Measurements from ENCODE around the gene TRABD2B. TPM values are rescaled to one million over a fixed set of nuclear protein-coding genes. Genes with fewer than 3 reads are reported as not detected.

TRABD2B gene
- total RNA-seq, 5 donors from 2014 or later (not counting 1 experiment from before 2014, with no cell fraction given) = not detected

- ChIA-PET CTCF (no interaction called here), POLR2A (no interaction called here)
- no peaks in the 10 kb centered on the region for H3K36me3 Mint-ChIP-seq
- no peaks in the 10 kb centered on the region for H3K9me3 Mint-ChIP-seq
- DNase-seq = no peak
- peaks cover 5 to 20% of the 10 kb centered on the region in 2 donors for H3K27me3 Mint-ChIP-seq
- WGBS (ENCODE audit: insufficient coverage) = 85% methylated on average over 4 of the region's 5 CpGs
- no peak overlapping the region for H3K4me3 Mint-ChIP-seq
- H3K27me3 ChIP-seq (replicated peaks in 1 of 2; ENCODE audit: control insufficient read depth in 2 of 2, extremely low read depth in 1 of 2, insufficient read depth in 2 of 2, low read length in 1 of 2) = peaks cover 0 to 11% of the 10 kb centered on the region in 2 experiments
- no peaks in the 10 kb centered on the region for H3K36me3 ChIP-seq (ENCODE audit: control insufficient read depth in 2 of 2, extremely low read depth in 1 of 2, insufficient read depth in 1 of 2, low read length in 1 of 2)
- no peaks in the 10 kb centered on the region for H3K9me3 ChIP-seq
- no peak overlapping the region for H3K27ac Mint-ChIP-seq
- ATAC-seq (replicated peaks in 1 of 4) = no peak
- no peaks in the 10 kb centered on the region for H3K4me1 Mint-ChIP-seq
- H3K4me3 ChIP-seq (ENCODE audit: control insufficient read depth in 1 of 2, extremely low read depth in 1 of 2, low read length in 1 of 2) = no peak overlapping the region
- H3K27ac ChIP-seq (ENCODE audit: low read length) = no peak overlapping the region
- H3K4me1 ChIP-seq (ENCODE audit: control insufficient read depth in 1 of 2, extremely low read depth in 1 of 2, insufficient read depth in 2 of 2, low read length in 2 of 2) = no peaks in the 10 kb centered on the region
Measured at GRCh38 chr1:47937586-47938254, 59.5 kb downstream of the TRABD2B start.

GRCh38 chr1:47936916-47937551 lies 60.2 kb downstream of the TRABD2B start:
- H3K9me3 Mint-ChIP-seq = no peaks in the 10 kb centered on the region
- H3K36me3 Mint-ChIP-seq = no peaks in the 10 kb centered on the region
- H3K4me3 ChIP-seq (ENCODE audit: control insufficient read depth in 1 of 2, extremely low read depth in 1 of 2, low read length in 1 of 2) = no peak overlapping the region
- ATAC-seq (replicated peaks in 1 of 4) (no peak), DNase-seq (no peak)
- H3K36me3 ChIP-seq (ENCODE audit: control insufficient read depth in 2 of 2, extremely low read depth in 1 of 2, insufficient read depth in 1 of 2, low read length in 1 of 2) = no peaks in the 10 kb centered on the region
- H3K27ac Mint-ChIP-seq = no peak overlapping the region
- ChIA-PET CTCF (no interaction called here), POLR2A (no interaction called here)
- H3K27me3 Mint-ChIP-seq = peaks cover 9 to 25% of the 10 kb centered on the region in 2 donors
- H3K4me3 Mint-ChIP-seq = no peak overlapping the region
- no peak overlapping the region for H3K27ac ChIP-seq (ENCODE audit: low read length)
- 93% methylated on average over 1 of the region's 1 CpG for WGBS (ENCODE audit: insufficient coverage)
- H3K27me3 ChIP-seq (replicated peaks in 1 of 2; ENCODE audit: control insufficient read depth in 2 of 2, extremely low read depth in 1 of 2, insufficient read depth in 2 of 2, low read length in 1 of 2) = peaks cover 0 to 11% of the 10 kb centered on the region in 2 experiments
- H3K9me3 ChIP-seq = no peaks in the 10 kb centered on the region
- H3K4me1 Mint-ChIP-seq = no peaks in the 10 kb centered on the region
- no peaks in the 10 kb centered on the region for H3K4me1 ChIP-seq (ENCODE audit: control insufficient read depth in 1 of 2, extremely low read depth in 1 of 2, insufficient read depth in 2 of 2, low read length in 2 of 2)

GRCh38 chr1:47935856-47936255 lies 61.3 kb downstream of the TRABD2B start:
- Histone ChIP-seq H3K4me1 (ENCODE audit: control insufficient read depth in 1 of 2, extremely low read depth in 1 of 2, insufficient read depth in 2 of 2, low read length in 2 of 2) (no peaks in the 10 kb centered on the region), H3K36me3 (ENCODE audit: control insufficient read depth in 2 of 2, extremely low read depth in 1 of 2, insufficient read depth in 1 of 2, low read length in 1 of 2) (no peaks in the 10 kb centered on the region), H3K9me3 (no peaks in the 10 kb centered on the region), H3K4me3 (ENCODE audit: control insufficient read depth in 1 of 2, extremely low read depth in 1 of 2, low read length in 1 of 2) (no peak overlapping the region), H3K27me3 (replicated peaks in 1 of 2; ENCODE audit: control insufficient read depth in 2 of 2, extremely low read depth in 1 of 2, insufficient read depth in 2 of 2, low read length in 1 of 2) (peaks cover 0 to 10% of the 10 kb centered on the region in 2 experiments), H3K27ac (ENCODE audit: low read length) (no peak overlapping the region)
- Mint-ChIP-seq H3K9me3 (no peaks in the 10 kb centered on the region), H3K4me1 (no peaks in the 10 kb centered on the region), H3K27me3 (peaks cover 7 to 24% of the 10 kb centered on the region in 2 donors), H3K4me3 (no peak overlapping the region), H3K27ac (no peak overlapping the region), H3K36me3 (no peaks in the 10 kb centered on the region)
- ChIA-PET POLR2A (no interaction called here), CTCF (no interaction called here)
- 83% methylated on average over 1 of the region's 1 CpG for WGBS (ENCODE audit: insufficient coverage)
- no peak for DNase-seq
- ATAC-seq (replicated peaks in 1 of 4) = no peak

- H3K9me3 ChIP-seq = no peaks in the 10 kb centered on the region
- DNase-seq (no peak), ATAC-seq (replicated peaks in 1 of 4) (no peak)
- no peaks in the 10 kb centered on the region for H3K4me1 ChIP-seq (ENCODE audit: control insufficient read depth in 1 of 2, extremely low read depth in 1 of 2, insufficient read depth in 2 of 2, low read length in 2 of 2)
- no peak overlapping the region for H3K27ac ChIP-seq (ENCODE audit: low read length)
- no peaks in the 10 kb centered on the region for H3K4me1 Mint-ChIP-seq
- CTCF ChIA-PET = no interaction called here
- peaks cover 7 to 23% of the 10 kb centered on the region in 2 donors for H3K27me3 Mint-ChIP-seq
- WGBS (ENCODE audit: insufficient coverage) = 67% methylated on average over 3 of the region's 4 CpGs
- no peak overlapping the region for H3K27ac Mint-ChIP-seq
- H3K27me3 ChIP-seq (replicated peaks in 1 of 2; ENCODE audit: control insufficient read depth in 2 of 2, extremely low read depth in 1 of 2, insufficient read depth in 2 of 2, low read length in 1 of 2) = peaks cover 0 to 9% of the 10 kb centered on the region in 2 experiments
- no peaks in the 10 kb centered on the region for H3K36me3 Mint-ChIP-seq
- H3K4me3 Mint-ChIP-seq = no peak overlapping the region
- no peaks in the 10 kb centered on the region for H3K36me3 ChIP-seq (ENCODE audit: control insufficient read depth in 2 of 2, extremely low read depth in 1 of 2, insufficient read depth in 1 of 2, low read length in 1 of 2)
- POLR2A ChIA-PET = no interaction called here
- no peaks in the 10 kb centered on the region for H3K9me3 Mint-ChIP-seq
- H3K4me3 ChIP-seq (ENCODE audit: control insufficient read depth in 1 of 2, extremely low read depth in 1 of 2, low read length in 1 of 2) = no peak overlapping the region
Measured at GRCh38 chr1:47935163-47935562, 62.0 kb downstream of the TRABD2B start.

- Histone ChIP-seq H3K4me1 (ENCODE audit: control insufficient read depth in 1 of 2, extremely low read depth in 1 of 2, insufficient read depth in 2 of 2, low read length in 2 of 2) (no peaks in the 10 kb centered on the region), H3K4me3 (ENCODE audit: control insufficient read depth in 1 of 2, extremely low read depth in 1 of 2, low read length in 1 of 2) (no peak overlapping the region), H3K36me3 (ENCODE audit: control insufficient read depth in 2 of 2, extremely low read depth in 1 of 2, insufficient read depth in 1 of 2, low read length in 1 of 2) (no peaks in the 10 kb centered on the region), H3K27me3 (replicated peaks in 1 of 2; ENCODE audit: control insufficient read depth in 2 of 2, extremely low read depth in 1 of 2, insufficient read depth in 2 of 2, low read length in 1 of 2) (peaks cover 0 to 5% of the 10 kb centered on the region in 2 experiments), H3K27ac (ENCODE audit: low read length) (no peak overlapping the region), H3K9me3 (no peaks in the 10 kb centered on the region)
- H3K27ac Mint-ChIP-seq = no peak overlapping the region
- DNase-seq (no peak), ATAC-seq (replicated peaks in 1 of 4) (no peak)
- H3K4me1 Mint-ChIP-seq = no peaks in the 10 kb centered on the region
- H3K9me3 Mint-ChIP-seq = no peaks in the 10 kb centered on the region
- H3K27me3 Mint-ChIP-seq = peaks cover 7 to 19% of the 10 kb centered on the region in 2 donors
- no peaks in the 10 kb centered on the region for H3K36me3 Mint-ChIP-seq
- POLR2A ChIA-PET = no interaction called here
- no peak overlapping the region for H3K4me3 Mint-ChIP-seq
- CTCF ChIA-PET = no interaction called here
- 81% methylated on average over 8 of the region's 9 CpGs for WGBS (ENCODE audit: insufficient coverage)
Measured at GRCh38 chr1:47934243-47934805, 62.9 kb downstream of the TRABD2B start.

GRCh38 chr1:47932743-47933142 lies 64.4 kb downstream of the TRABD2B start:
- DNase-seq = no peak
- H3K4me3 Mint-ChIP-seq = no peak overlapping the region
- no peak for ATAC-seq (replicated peaks in 1 of 4)
- Histone ChIP-seq H3K36me3 (ENCODE audit: control insufficient read depth in 2 of 2, extremely low read depth in 1 of 2, insufficient read depth in 1 of 2, low read length in 1 of 2) (no peaks in the 10 kb centered on the region), H3K4me3 (ENCODE audit: control insufficient read depth in 1 of 2, extremely low read depth in 1 of 2, low read length in 1 of 2) (no peak overlapping the region), H3K4me1 (ENCODE audit: control insufficient read depth in 1 of 2, extremely low read depth in 1 of 2, insufficient read depth in 2 of 2, low read length in 2 of 2) (no peaks in the 10 kb centered on the region), H3K27ac (ENCODE audit: low read length) (no peak overlapping the region), H3K27me3 (replicated peaks in 1 of 2; ENCODE audit: control insufficient read depth in 2 of 2, extremely low read depth in 1 of 2, insufficient read depth in 2 of 2, low read length in 1 of 2) (peaks cover 0 to 5% of the 10 kb centered on the region in 2 experiments), H3K9me3 (no peaks in the 10 kb centered on the region)
- POLR2A ChIA-PET = no interaction called here
- WGBS (ENCODE audit: insufficient coverage) = 69% methylated on average over 5 of the region's 6 CpGs
- H3K9me3 Mint-ChIP-seq = no peaks in the 10 kb centered on the region
- H3K27me3 Mint-ChIP-seq = peaks cover 7 to 17% of the 10 kb centered on the region in 2 donors
- CTCF ChIA-PET = no interaction called here
- no peaks in the 10 kb centered on the region for H3K4me1 Mint-ChIP-seq
- no peaks in the 10 kb centered on the region for H3K36me3 Mint-ChIP-seq
- no peak overlapping the region for H3K27ac Mint-ChIP-seq
